GM19043 (cell line): ENCODE results near the gene CD247.
A peak's percentile ranks its signal among the peaks of the same experiment; 100 is the strongest.

ENCODE experiments used
- ATAC-seq: cut with Tn5 transposase; IDR thresholded peaks from one replicate; pipeline ENCODE4 v1.9.1; 2021; ENCODE audit warnings: low read depth; ENCODE audit not compliant: unreplicated experiment

The CD247 gene

GRCh38 chr1:167442854-167443565, 75.3 kb downstream of the CD247 start:
- no peak for ATAC-seq

GRCh38 chr1:167442142-167442848, 76.0 kb downstream of the CD247 start:
- ATAC-seq, result peak; percentile 88

- ATAC-seq, result no peak
Measured at GRCh38 chr1:167441222-167441621, 77.1 kb downstream of the CD247 start.

GRCh38 chr1:167440776-167441175, 77.6 kb downstream of the CD247 start:
- no peak for ATAC-seq

GRCh38 chr1:167440345-167440744, 78.0 kb downstream of the CD247 start:
- ATAC-seq, result no peak

- no peak for ATAC-seq
Measured at GRCh38 chr1:167439301-167439988, 78.9 kb downstream of the CD247 start.

GRCh38 chr1:167438171-167439138, 79.9 kb downstream of the CD247 start:
- no peak for ATAC-seq

GRCh38 chr1:167435484-167435883, 82.8 kb downstream of the CD247 start:
- no peak for ATAC-seq

- no peak for ATAC-seq
Measured at GRCh38 chr1:167434306-167434705, 84.0 kb downstream of the CD247 start.

GRCh38 chr1:167433884-167434283, 84.4 kb downstream of the CD247 start:
- ATAC-seq, result no peak

- ATAC-seq, result no peak
Measured at GRCh38 chr1:167432780-167433179, 85.5 kb downstream of the CD247 start.

DNA sequence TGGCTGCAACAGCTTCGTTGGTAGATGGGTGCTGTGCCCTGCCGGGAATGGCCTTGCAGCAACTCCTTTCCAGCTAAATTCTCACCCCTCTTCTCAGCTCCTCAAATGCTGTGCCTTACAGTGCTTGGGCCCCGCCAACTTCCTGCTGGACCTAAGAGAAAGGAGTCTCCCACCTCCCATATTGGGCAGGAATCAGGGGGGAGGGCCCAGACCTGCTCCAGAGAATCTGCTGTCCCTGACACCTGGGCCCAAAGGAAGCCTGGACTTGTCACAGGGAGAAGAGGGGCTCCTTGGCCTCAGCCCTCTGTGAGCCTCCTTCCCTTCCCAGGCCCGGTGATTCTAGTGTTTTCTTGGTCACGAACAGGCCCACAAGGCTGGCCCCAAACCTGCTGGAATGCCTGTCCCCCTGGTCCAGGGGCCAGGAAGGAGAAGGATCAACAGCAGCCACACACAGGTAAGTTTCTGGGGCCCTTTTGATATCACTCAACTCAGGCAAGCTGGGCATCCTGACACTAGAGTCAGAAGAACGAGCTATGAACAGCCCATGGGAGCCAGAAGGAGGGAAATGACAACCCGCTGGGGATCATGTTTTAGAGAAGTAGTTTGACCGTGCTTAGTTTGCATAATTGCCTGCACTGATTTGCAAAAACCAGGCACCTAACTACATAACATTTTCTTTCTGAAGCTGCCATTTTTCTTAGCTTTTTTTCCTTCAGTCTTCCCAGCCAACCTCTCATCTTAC, 86.2 kb downstream of the CD247 start:
- ATAC-seq, result no peak

DNA sequence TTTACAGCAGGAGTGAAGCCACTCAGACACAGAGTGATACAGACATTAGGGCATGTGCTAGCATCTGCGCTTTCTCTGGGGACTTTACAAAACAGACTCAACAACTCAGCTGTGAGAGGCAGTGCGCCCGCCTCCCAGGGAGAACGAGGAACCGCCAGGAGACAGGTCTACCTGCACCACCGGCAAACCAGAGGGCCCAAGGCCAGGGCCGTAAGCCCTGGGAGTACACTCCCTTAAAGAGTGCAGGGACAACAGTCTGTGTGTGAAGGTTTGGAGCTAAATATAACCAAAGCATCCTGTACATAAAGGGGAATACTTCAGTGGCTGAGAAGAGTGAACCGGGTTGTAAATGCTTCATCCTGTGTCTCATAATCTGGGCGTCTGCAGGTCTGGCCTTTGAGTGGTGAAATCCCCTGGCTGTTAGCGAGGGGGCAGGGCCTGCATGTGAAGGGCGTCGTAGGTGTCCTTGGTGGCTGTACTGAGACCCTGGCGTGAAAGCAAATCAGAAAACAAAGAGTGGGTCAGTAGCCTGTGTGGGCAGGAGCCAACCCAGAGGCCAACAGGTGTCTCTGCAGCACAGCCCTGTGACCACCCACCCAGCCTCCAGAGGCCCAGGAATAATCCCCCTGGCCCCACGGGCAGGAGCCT, 86.9 kb downstream of the CD247 start:
- ATAC-seq, result no peak

- peak; percentile 12 for ATAC-seq
Measured at GRCh38 chr1:167430849-167431242, 87.5 kb downstream of the CD247 start.

DNA sequence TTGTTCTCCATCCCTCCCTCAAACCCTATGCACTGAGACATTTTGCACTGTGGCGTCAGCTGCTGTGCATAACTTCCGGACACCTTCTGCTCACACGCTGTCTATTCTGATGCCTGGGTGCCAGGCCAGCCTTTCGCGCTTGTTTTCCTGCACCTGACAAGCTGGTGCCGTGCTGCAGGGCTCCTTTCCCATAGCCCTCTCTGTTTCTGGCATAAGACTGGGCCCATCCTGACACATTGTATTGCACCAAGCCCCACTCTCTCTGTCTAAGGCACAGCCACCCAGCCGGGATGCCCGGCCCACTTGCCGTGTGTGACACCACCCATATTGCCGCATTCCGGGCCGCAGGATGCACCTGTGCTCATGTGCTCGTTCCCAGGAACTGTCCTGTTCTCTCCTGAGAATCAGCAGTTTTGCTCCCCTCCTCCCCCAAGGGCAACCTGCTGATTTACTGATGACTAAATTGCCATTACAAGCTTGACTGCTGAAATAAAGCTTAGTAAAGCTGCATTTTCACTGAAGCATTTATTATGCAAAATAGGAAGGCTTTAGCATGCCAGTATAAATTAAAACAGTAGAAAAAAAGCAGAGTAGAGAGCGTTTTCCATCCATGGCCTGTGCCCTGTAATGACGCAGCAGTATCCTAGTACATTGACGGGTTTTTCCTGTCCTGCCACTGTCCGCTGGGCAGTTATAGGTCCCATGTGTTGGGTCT, 88.0 kb downstream of the CD247 start:
- ATAC-seq, result peak; percentile 51

GRCh38 chr1:167429612-167430011, 88.7 kb downstream of the CD247 start:
- ATAC-seq, result peak; percentile 53

- ATAC-seq, result no peak
Measured at GRCh38 chr1:167428395-167428794, 89.9 kb downstream of the CD247 start.

DNA sequence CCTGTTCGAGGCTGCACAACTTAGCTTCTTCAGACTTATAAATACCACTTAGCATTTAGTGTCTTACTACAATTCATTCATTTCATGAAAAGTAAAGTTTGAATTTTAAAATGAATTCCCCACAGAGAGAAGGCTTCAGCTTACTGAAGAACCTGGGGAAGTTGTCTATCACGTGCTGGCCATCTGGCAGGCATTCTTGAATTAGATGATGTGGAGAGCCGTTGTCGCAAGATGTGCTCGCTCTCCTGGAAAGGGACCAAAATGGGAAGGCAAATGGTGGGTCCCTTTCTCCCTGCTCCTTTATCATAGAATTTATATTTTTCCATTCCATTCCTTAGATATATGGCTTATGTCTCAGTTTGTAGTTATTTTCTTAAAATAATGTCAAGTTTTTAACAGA, 90.5 kb downstream of the CD247 start:
- ATAC-seq, result no peak

DNA sequence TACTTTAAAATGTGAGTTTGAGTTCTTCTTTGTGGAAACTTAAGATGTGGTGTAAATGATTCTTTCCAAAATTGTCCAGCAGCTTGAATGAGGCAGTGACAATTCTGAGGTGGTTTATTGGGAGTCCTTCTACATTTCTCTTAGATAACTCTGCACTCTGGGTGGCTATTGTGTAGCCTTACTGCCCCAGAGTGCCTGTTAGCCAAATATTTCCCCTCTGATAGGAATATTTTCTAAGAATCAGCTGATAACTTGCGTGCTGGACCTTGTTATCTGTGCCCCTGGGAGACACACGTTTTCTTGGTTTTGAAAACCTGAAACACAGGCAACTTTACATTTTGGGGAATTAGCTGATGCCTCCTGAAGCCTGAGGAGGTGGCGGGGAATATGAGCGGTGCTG, 91.6 kb downstream of the CD247 start:
- no peak for ATAC-seq
